Measurements from ENCODE around the gene KHDC1L.

DNA sequence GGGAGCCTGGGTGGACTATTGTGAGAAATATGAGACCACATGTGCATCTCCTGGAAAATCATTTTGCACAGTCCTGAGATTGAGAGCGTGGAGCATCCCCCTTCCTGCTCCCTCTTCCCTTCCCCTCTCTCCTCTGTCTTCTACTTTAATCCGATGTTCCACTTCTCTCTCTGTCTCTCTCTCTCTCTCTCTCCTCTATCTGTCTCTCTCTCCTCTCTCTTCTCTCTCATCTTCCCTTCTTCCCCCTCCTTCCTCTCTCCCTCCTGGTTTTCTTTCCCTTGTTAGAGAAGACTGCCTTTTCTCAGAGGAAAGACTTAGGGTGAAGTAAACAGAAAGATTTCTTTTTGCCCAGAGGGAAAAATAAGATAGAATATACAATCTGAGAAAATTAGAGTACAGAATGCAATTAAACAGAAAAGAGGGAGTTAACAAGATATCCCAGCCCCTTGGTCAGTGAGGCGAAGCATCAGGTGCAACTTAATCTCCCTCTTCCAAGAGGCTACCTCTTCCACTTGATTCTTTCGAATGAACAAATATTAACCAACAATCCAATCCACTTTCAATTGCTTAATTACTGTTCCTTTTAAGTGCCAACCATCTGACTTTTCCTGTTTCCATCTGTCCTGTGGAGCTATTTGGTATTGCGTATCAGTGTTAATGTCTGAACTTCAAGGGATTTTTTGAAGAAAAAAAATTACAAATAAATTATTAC lies 23.1 kb upstream of the KHDC1L start:
- TF ChIP-seq ZNF70 (CRISPR knock-in tag; IDR thresholded peaks at IDR 0.05) (no peak), PPARA (CRISPR knock-in tag; IDR thresholded peaks at IDR 0.05; ENCODE audit: borderline replicate concordance) (no peak), GLIS3 (CRISPR knock-in tag; IDR thresholded peaks at IDR 0.05) (no peak), PATZ1 (CRISPR knock-in tag; IDR thresholded peaks at IDR 0.05; ENCODE audit: borderline replicate concordance) (no peak), ARNTL (CRISPR knock-in tag; IDR thresholded peaks at IDR 0.05; ENCODE audit: borderline replicate concordance, low read depth) (no peak), POU6F1 (CRISPR knock-in tag; IDR thresholded peaks at IDR 0.05; ENCODE audit: borderline replicate concordance, low read depth) (no peak), TCF4 (CRISPR knock-in tag; IDR thresholded peaks at IDR 0.05; ENCODE audit: borderline replicate concordance) (no peak), ISL1 (CRISPR knock-in tag; IDR thresholded peaks at IDR 0.05) (no peak), ZFP30 (CRISPR knock-in tag; IDR thresholded peaks at IDR 0.05) (no peak), CSRNP3 (CRISPR knock-in tag; IDR thresholded peaks at IDR 0.05) (no peak), ZC3H10 (CRISPR knock-in tag; IDR thresholded peaks at IDR 0.05) (no peak)
- TF ChIP-seq, protein P1, sequence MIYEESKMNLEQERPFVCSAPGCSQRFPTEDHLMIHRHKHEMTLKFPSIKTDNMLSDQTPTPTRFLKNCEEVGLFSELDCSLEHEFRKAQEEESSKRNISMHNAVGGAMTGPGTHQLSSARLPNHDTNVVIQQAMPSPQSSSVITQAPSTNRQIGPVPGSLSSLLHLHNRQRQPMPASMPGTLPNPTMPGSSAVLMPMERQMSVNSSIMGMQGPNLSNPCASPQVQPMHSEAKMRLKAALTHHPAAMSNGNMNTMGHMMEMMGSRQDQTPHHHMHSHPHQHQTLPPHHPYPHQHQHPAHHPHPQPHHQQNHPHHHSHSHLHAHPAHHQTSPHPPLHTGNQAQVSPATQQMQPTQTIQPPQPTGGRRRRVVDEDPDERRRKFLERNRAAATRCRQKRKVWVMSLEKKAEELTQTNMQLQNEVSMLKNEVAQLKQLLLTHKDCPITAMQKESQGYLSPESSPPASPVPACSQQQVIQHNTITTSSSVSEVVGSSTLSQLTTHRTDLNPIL (CRISPR knock-in tag; IDR thresholded peaks at IDR 0.05; ENCODE audit: low read depth): no peak

All from SK-N-SH treated with all-trans-retinoic acid at 6 μM for 48 hours (cell line).